Measurements from ENCODE around the gene ZNF672.

Gene ZNF672

GRCh38 chr1:248834343-248834940 is 3.6 kb upstream of the ZNF672 start:
- no peak for DNase-seq (ENCODE audit: low read depth, low spot score)

GRCh38 chr1:248837045-248837780 is 811 bp upstream of the ZNF672 start:
- DNase-seq (ENCODE audit: low read depth, low spot score) = no peak

GRCh38 chr1:248838357-248839167 is 538 bp downstream of the ZNF672 start:
- peak; percentile 72 for DNase-seq (ENCODE audit: low read depth, low spot score)

- DNase-seq (ENCODE audit: low read depth, low spot score) = no peak
Measured at GRCh38 chr1:248839168-248839555, 1.1 kb downstream of the ZNF672 start.

GRCh38 chr1:248840946-248841345 is 2.9 kb downstream of the ZNF672 start:
- no peak for DNase-seq (ENCODE audit: low read depth, low spot score)

- no peak for DNase-seq (ENCODE audit: low read depth, low spot score)
Measured at GRCh38 chr1:248841702-248842395, 3.8 kb downstream of the ZNF672 start.

- DNase-seq (ENCODE audit: low read depth, low spot score) = no peak
Measured at GRCh38 chr1:248842781-248843331, 4.8 kb downstream of the ZNF672 start.

GRCh38 chr1:248843687-248844086 is 5.7 kb downstream of the ZNF672 start:
- DNase-seq (ENCODE audit: low read depth, low spot score) = no peak

- no peak for DNase-seq (ENCODE audit: low read depth, low spot score)
Measured at GRCh38 chr1:248844526-248844925, 6.5 kb downstream of the ZNF672 start.

GRCh38 chr1:248847181-248847955 is 9.3 kb downstream of the ZNF672 start:
- no peak for DNase-seq (ENCODE audit: low read depth, low spot score)

GRCh38 chr1:248847956-248848561 is 10.0 kb downstream of the ZNF672 start:
- DNase-seq (ENCODE audit: low read depth, low spot score) = no peak

- DNase-seq (ENCODE audit: low read depth, low spot score) = no peak
Measured at GRCh38 chr1:248848602-248849001, 10.6 kb downstream of the ZNF672 start.

- no peak for DNase-seq (ENCODE audit: low read depth, low spot score)
Measured at GRCh38 chr1:248849152-248849551, 11.1 kb downstream of the ZNF672 start.

GRCh38 chr1:248849637-248850036 is 11.6 kb downstream of the ZNF672 start:
- DNase-seq (ENCODE audit: low read depth, low spot score) = no peak

- no peak for DNase-seq (ENCODE audit: low read depth, low spot score)
Measured at GRCh38 chr1:248850124-248850523, 12.1 kb downstream of the ZNF672 start.

GRCh38 chr1:248850536-248851251 is 12.7 kb downstream of the ZNF672 start:
- no peak for DNase-seq (ENCODE audit: low read depth, low spot score)

GRCh38 chr1:248851390-248851789 is 13.4 kb downstream of the ZNF672 start:
- DNase-seq (ENCODE audit: low read depth, low spot score) = no peak

- no peak for DNase-seq (ENCODE audit: low read depth, low spot score)
Measured at GRCh38 chr1:248852481-248853405, 14.7 kb downstream of the ZNF672 start.
